Esophagus squamous epithelium (tissue), 5 donors: ENCODE data around the gene ANK2. TPM values are rescaled to one million over a fixed set of nuclear protein-coding genes. Genes with fewer than 3 reads are reported as not detected.

Experiments
- DNase-seq: peaks from one replicate; lab custom pipeline; 2025; lab: John Stamatoyannopoulos, UW
- H3K27ac ChIP-seq, 4 donors: fragments of 200-600 bp; sonication (generic); one replicate each; pipeline ENCODE4 v1.5.1; 2016 to 2019; ENCODE audit warnings: mild to moderate bottlenecking in 1 of 4
- H3K27me3 ChIP-seq, 4 donors: fragments of 200-600 bp; sonication (generic); 1 replicate in 3 of 4; 2 replicates in 1 of 4; pipeline versions ENCODE4 v1.5.1 to v1.6.0; 2017 to 2021; ENCODE audit warnings: antibody characterized with exemption in 1 of 4
- H3K36me3 ChIP-seq, 3 donors: fragments of 200-600 bp; sonication (generic); one replicate each; pipeline ENCODE4 v1.5.1; 2016 to 2019
- H3K4me1 ChIP-seq, 3 donors: fragments of 200-600 bp; sonication (generic); one replicate each; pipeline ENCODE4 v1.5.1; 2017 to 2019
- H3K4me3 ChIP-seq, 4 donors: fragments of 200-600 bp; sonication (generic); 1 replicate in 3 of 4; 2 replicates in 1 of 4; pipeline ENCODE4 v1.5.1; 2016 to 2019; ENCODE audit warnings: mild to moderate bottlenecking in 2 of 4, moderate library complexity in 1 of 4
- H3K9me3 ChIP-seq, 3 donors: fragments of 200-600 bp; sonication (generic); one replicate each; pipeline ENCODE4 v1.5.1; 2016 to 2019
- POLR2A ChIP-seq, 4 donors: fragments of 450-650 bp; IDR thresholded peaks; one replicate each; pipeline ENCODE4 v1.6.1; 2017; ENCODE audit warnings: antibody characterized with exemption in 4 of 4, mild to moderate bottlenecking in 4 of 4, moderate library complexity in 3 of 4
- WGBS, 2 donors: methylation state at CpG; one replicate each; pipeline ENCODE4 v1.1.5; 2018; 5-methylcytosine and 5-hydroxymethylcytosine counted together
- intact Hi-C: fragments of 100-400 bp; cut with DNase I; formaldehyde crosslinking; loops from one replicate; pipeline ENCODE4 v1.15.0; 2022
- total RNA-seq, 4 donors: library from RNA; depleted of rRNA; stranded (reverse); fragments of >200 nt; gene quantifications; one replicate each; pipeline ENCODE4 v1.1.0, GENCODE V29; 2016
- TF ChIP-seq, protein P1 (sequence below), 6 experiments: fragments of 450-650 bp in 4 of 6; fragments of 200-600 bp in 2 of 6; sonication (generic) in 2 of 6; IDR thresholded peaks; one replicate each; pipeline ENCODE4 v1.5.1; 2016 to 2019; ENCODE audit warnings: antibody characterized with exemption in 6 of 6, mild to moderate bottlenecking in 4 of 6, moderate library complexity in 4 of 6
- donor health status: DM: yes; HTN: yes; CAD: no.

The ANK2 gene
- total RNA-seq, 4 donors from 2014 or later, result 1.4 to 20.8 (median 9.6) TPM

- TF ChIP-seq, protein P1, sequence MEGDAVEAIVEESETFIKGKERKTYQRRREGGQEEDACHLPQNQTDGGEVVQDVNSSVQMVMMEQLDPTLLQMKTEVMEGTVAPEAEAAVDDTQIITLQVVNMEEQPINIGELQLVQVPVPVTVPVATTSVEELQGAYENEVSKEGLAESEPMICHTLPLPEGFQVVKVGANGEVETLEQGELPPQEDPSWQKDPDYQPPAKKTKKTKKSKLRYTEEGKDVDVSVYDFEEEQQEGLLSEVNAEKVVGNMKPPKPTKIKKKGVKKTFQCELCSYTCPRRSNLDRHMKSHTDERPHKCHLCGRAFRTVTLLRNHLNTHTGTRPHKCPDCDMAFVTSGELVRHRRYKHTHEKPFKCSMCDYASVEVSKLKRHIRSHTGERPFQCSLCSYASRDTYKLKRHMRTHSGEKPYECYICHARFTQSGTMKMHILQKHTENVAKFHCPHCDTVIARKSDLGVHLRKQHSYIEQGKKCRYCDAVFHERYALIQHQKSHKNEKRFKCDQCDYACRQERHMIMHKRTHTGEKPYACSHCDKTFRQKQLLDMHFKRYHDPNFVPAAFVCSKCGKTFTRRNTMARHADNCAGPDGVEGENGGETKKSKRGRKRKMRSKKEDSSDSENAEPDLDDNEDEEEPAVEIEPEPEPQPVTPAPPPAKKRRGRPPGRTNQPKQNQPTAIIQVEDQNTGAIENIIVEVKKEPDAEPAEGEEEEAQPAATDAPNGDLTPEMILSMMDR (IDR thresholded peaks at IDR 0.05), result peak in 4 of 6 experiments; percentile 25 to 53 (median 32)
- no peak for TF ChIP-seq POLR2A (IDR thresholded peaks at IDR 0.05)
- DNase-seq, result no peak
- H3K9me3 ChIP-seq, result no peaks in the 10 kb centered on the region
Observed at GRCh38 chr4:113094802-113095201, 45.3 kb downstream of the ANK2 start.

GRCh38 chr4:113101669-113102068, 52.2 kb downstream of the ANK2 start:
- H3K27me3 ChIP-seq, result no peaks in the 10 kb centered on the region
- DNase-seq, result no peak
- H3K27ac ChIP-seq, result no peak overlapping the region
- no peak for TF ChIP-seq POLR2A (IDR thresholded peaks at IDR 0.05)
- TF ChIP-seq, protein P1 (IDR thresholded peaks at IDR 0.05), result no peak
- no peaks in the 10 kb centered on the region for H3K36me3 ChIP-seq
- H3K4me3 ChIP-seq, result no peak overlapping the region
- 82 to 96% methylated on average over 1 of the region's 1 CpG for WGBS, 2 donors
- no peaks in the 10 kb centered on the region for H3K4me1 ChIP-seq
- no peaks in the 10 kb centered on the region for H3K9me3 ChIP-seq
- intact Hi-C loops, result no loop called here

More at GRCh38 chr4:113094802-113095201, 45.3 kb downstream of the ANK2 start:
- Histone ChIP-seq H3K36me3 (no peaks in the 10 kb centered on the region), H3K27me3 (no peaks in the 10 kb centered on the region), H3K27ac (no peak overlapping the region), H3K4me3 (no peak overlapping the region), H3K4me1 (no peaks in the 10 kb centered on the region)
- intact Hi-C loops, result no loop called here

- Histone ChIP-seq H3K36me3 (no peaks in the 10 kb centered on the region), H3K9me3 (no peaks in the 10 kb centered on the region), H3K27me3 (no peaks in the 10 kb centered on the region), H3K4me3 (no peak overlapping the region), H3K27ac (no peak overlapping the region), H3K4me1 (no peaks in the 10 kb centered on the region)
- WGBS, 2 donors, result 39 to 57% methylated on average over 1 of the region's 1 CpG
- no peak for DNase-seq
- TF ChIP-seq, protein P1 (IDR thresholded peaks at IDR 0.05), result no peak
- TF ChIP-seq POLR2A (IDR thresholded peaks at IDR 0.05), result no peak
- intact Hi-C loops, result no loop called here
Observed at GRCh38 chr4:113103556-113103955, 54.1 kb downstream of the ANK2 start.

DNA sequence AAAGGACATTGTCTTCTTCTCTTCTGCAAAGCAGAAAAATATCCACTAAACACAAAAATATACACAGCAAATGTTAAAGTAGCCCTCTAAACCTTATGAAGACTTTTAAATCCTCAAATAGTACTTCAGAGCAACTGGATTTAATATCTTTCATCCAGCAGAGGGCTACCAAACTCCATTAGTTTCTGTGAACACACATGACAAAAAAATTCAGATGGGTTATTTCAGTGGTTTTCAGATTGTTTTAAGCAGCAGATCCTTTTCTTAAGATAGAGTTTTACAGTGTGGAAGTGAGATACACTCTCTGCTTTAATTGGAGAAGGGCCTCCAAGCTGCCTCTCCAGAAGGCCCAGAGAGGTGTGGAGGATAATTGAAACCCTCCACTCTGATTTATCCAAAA, 56.7 kb downstream of the ANK2 start:
- intact Hi-C loops, result no loop called here
- no peak for DNase-seq
- TF ChIP-seq POLR2A (IDR thresholded peaks at IDR 0.05), result no peak
- TF ChIP-seq, protein P1 (IDR thresholded peaks at IDR 0.05), result peak in 4 of 6 experiments; percentile 7 to 40 (median 13)

DNA sequence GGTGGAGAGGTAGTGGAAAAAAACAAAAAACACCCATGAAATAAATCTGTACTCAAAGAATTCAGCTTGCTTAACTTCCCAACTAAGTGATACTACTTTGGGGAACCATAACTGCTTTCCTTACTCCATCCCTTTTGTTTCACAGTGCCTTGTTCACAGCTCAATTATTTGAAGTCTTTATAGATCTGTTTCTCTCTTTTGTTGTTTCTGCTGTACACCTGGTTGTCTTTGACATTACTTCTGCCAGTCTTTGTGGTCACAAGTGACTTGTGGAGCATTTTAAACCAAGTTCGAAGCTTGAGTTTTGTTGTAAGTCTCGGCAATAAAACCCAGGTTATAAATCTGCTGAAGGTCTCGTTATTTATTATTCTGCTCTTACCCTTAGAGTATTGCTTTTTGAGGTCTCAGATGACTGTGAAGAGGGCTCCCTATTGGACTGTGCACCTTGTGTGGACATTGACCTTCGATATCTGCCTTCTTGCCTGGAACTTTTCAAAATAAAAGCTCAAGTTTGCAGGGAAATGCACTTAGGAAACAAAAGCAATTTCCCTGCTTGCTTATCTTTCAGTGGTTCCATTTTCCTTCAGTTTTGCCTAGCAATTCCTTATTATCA, 59.8 kb downstream of the ANK2 start:
- no peaks in the 10 kb centered on the region for H3K36me3 ChIP-seq
- DNase-seq, result no peak
- no peaks in the 10 kb centered on the region for H3K27me3 ChIP-seq
- H3K4me3 ChIP-seq, result no peak overlapping the region
- H3K4me1 ChIP-seq, result no peaks in the 10 kb centered on the region
- H3K27ac ChIP-seq, result no peak overlapping the region
- 27 to 57% methylated on average over 4 of the region's 4 CpGs for WGBS, 2 donors
- no peaks in the 10 kb centered on the region for H3K9me3 ChIP-seq
- TF ChIP-seq, protein P1 (IDR thresholded peaks at IDR 0.05), result no peak
- TF ChIP-seq POLR2A (IDR thresholded peaks at IDR 0.05), result no peak
- intact Hi-C loops, result no loop called here

More for the DNA sequence above, 56.7 kb downstream of the ANK2 start:
- H3K27ac ChIP-seq, result no peak overlapping the region
- H3K4me3 ChIP-seq, result no peak overlapping the region
- H3K27me3 ChIP-seq, result no peaks in the 10 kb centered on the region
- H3K4me1 ChIP-seq, result no peaks in the 10 kb centered on the region
- no peaks in the 10 kb centered on the region for H3K36me3 ChIP-seq
- H3K9me3 ChIP-seq, result no peaks in the 10 kb centered on the region
